ENCODE data around the gene SORCS3.

GRCh38 chr10:104680467-104681401, 39.6 kb downstream of the SORCS3 start:
- no peak for TF ChIP-seq POLR2A (IDR thresholded peaks at IDR 0.05; ENCODE audit: low read depth)
- TF ChIP-seq CTCF (IDR thresholded peaks at IDR 0.05), result no peak
- no peak for TF ChIP-seq POLR2AphosphoS5 (IDR thresholded peaks at IDR 0.05)
- no peak for TF ChIP-seq EP300 (IDR thresholded peaks at IDR 0.05)

Measured in esophagus muscularis mucosa (tissue), 4 donors.